ENCODE measurements around the gene CNTNAP5. TPM values are rescaled to one million over a fixed set of nuclear protein-coding genes. Genes with fewer than 3 reads are reported as not detected.

CNTNAP5 gene
- total and polyA plus RNA-seq, 2 of the 13 experiments (the other 11 are each of a cell fraction or from before 2014, with no cell fraction given) = not detected

- DNase-seq (ENCODE audit: low spot score) (no peak), FAIRE-seq (no peak), ATAC-seq (no peak)
- Histone ChIP-seq H3K27me3 (ENCODE audit: control insufficient read depth in 1 of 2, insufficient read depth in 2 of 2, low read length in 2 of 2) (no peaks in the 10 kb centered on the region), H3K27ac (ENCODE audit: extremely low read length, insufficient read depth, low read length) (no peak overlapping the region), H3K36me3 (replicated peaks in 1 of 2; ENCODE audit: control insufficient read depth in 1 of 2, insufficient read depth in 2 of 2, low read length in 2 of 2) (no peaks in the 10 kb centered on the region), H4K20me1 (ENCODE audit: insufficient read depth, low read length) (no peaks in the 10 kb centered on the region), H3K4me3 (replicated peaks in 1 of 3; ENCODE audit: insufficient read depth in 1 of 3, low read depth in 2 of 3, low read length in 3 of 3) (no peak overlapping the region), H3K4me1 (ENCODE audit: insufficient read depth, low read length) (peaks cover 5% of the 10 kb centered on the region; the same call in 1 of the 2 replicates), H3K9me3 (ENCODE audit: low read length) (no peaks in the 10 kb centered on the region), H3K79me2 (ENCODE audit: insufficient read depth, low read length) (no peaks in the 10 kb centered on the region), H3K4me2 (ENCODE audit: low read depth, low read length) (no peak overlapping the region), H3K9ac (ENCODE audit: insufficient read depth, low read depth, low read length) (no peak overlapping the region), H2AFZ (ENCODE audit: low read length) (no peak overlapping the region)
- TF ChIP-seq, protein P1, sequence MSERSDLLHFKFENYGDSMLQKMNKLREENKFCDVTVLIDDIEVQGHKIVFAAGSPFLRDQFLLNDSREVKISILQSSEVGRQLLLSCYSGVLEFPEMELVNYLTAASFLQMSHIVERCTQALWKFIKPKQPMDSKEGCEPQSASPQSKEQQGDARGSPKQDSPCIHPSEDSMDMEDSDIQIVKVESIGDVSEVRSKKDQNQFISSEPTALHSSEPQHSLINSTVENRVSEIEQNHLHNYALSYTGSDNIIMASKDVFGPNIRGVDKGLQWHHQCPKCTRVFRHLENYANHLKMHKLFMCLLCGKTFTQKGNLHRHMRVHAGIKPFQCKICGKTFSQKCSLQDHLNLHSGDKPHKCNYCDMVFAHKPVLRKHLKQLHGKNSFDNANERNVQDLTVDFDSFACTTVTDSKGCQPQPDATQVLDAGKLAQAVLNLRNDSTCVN (CRISPR knock-in tag; IDR thresholded peaks at IDR 0.05; ENCODE audit: borderline replicate concordance) = no peak
- TF ChIP-seq MTF2 (CRISPR knock-in tag; IDR thresholded peaks at IDR 0.05; ENCODE audit: borderline replicate concordance) (no peak), HNRNPK (IDR thresholded peaks at IDR 0.05; ENCODE audit: low read depth, low read length, poor library complexity, severe bottlenecking) (peak; percentile 92), YEATS2 (CRISPR knock-in tag; IDR thresholded peaks at IDR 0.05; ENCODE audit: borderline replicate concordance) (no peak), PCBP1 (IDR thresholded peaks at IDR 0.05; ENCODE audit: borderline replicate concordance, low read depth, low read length) (peak; percentile 76; the same call in 1 of the 2 replicates), RBFOX2 (IDR thresholded peaks at IDR 0.05; ENCODE audit: low read depth, low read length) (no peak)
- CTCF ChIA-PET (ENCODE audit: low intra/inter-chr PET ratio, low total read pairs) = no interaction called here
- in situ Hi-C loops (cut with HindIII; ENCODE audit: extremely low pct_ligation_motif_present, low pct_unique_long_range_greater_than_20kb) = no loop called here
- no TSS peak for BruUV-seq (replicated peaks)
- intact Hi-C loops (cut with micrococcal nuclease; ENCODE audit: unreplicated experiment) = no loop called here
- POLR2A ChIA-PET = no interaction called here
Measured at GRCh38 chr2:124602759-124603158, 577.7 kb downstream of the CNTNAP5 start.

DNA sequence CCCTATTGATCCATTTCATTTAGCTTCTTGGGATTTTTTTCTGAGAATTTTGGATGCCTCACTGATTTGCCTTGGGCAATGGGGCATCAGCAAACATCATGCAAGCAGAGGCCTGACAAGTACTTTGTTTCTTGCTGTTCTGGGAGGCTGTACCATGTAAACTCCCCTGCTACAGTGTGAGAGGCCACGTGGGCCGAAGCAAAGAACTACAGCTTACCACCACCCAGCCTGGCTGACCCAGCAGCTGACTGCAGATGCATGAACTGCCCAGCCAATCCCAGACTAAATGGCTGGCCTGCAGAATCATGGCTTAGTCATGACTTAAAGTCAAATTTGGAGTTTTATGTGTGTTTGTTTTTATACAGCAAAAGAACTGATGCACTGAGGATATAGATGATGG is 579.9 kb downstream of the CNTNAP5 start:
- peaks cover 5% of the 10 kb centered on the region; the same call in 1 of the 2 replicates for H3K4me1 ChIP-seq (ENCODE audit: insufficient read depth, low read length)
- no peak overlapping the region for H3K27ac ChIP-seq (ENCODE audit: extremely low read length, insufficient read depth, low read length)
- ATAC-seq = no peak
- H3K4me3 ChIP-seq (replicated peaks in 1 of 3; ENCODE audit: insufficient read depth in 1 of 3, low read depth in 2 of 3, low read length in 3 of 3) = no peak overlapping the region
- no peaks in the 10 kb centered on the region for H4K20me1 ChIP-seq (ENCODE audit: insufficient read depth, low read length)
- no peak for TF ChIP-seq GPN1 (CRISPR knock-in tag; IDR thresholded peaks at IDR 0.05; ENCODE audit: borderline replicate concordance)
- no peak for TF ChIP-seq YEATS2 (CRISPR knock-in tag; IDR thresholded peaks at IDR 0.05; ENCODE audit: borderline replicate concordance)
- no peaks in the 10 kb centered on the region for H3K27me3 ChIP-seq (ENCODE audit: control insufficient read depth in 1 of 2, insufficient read depth in 2 of 2, low read length in 2 of 2)
- H3K9ac ChIP-seq (ENCODE audit: insufficient read depth, low read depth, low read length) = no peak overlapping the region
- H3K79me2 ChIP-seq (ENCODE audit: insufficient read depth, low read length) = no peaks in the 10 kb centered on the region
- H3K36me3 ChIP-seq (replicated peaks in 1 of 2; ENCODE audit: control insufficient read depth in 1 of 2, insufficient read depth in 2 of 2, low read length in 2 of 2) = no peaks in the 10 kb centered on the region
- ChIA-PET CTCF (ENCODE audit: low intra/inter-chr PET ratio, low total read pairs) (no interaction called here), POLR2A (no interaction called here)
- 5% methylated on average over 2 of the region's 2 CpGs for WGBS (ENCODE audit: low lambda C conversion rate)
- no peak overlapping the region for H2AFZ ChIP-seq (ENCODE audit: low read length)
- BruUV-seq (replicated peaks) = no TSS peak
- H3K4me2 ChIP-seq (ENCODE audit: low read depth, low read length) = no peak overlapping the region
- no peaks in the 10 kb centered on the region for H3K9me3 ChIP-seq (ENCODE audit: low read length)
- intact Hi-C loops (cut with micrococcal nuclease; ENCODE audit: unreplicated experiment) (loop anchor here (5.0 kb wide), 1 partner anchor 38 kb away; no protein-coding TSS in a partner anchor), in situ Hi-C loops (cut with HindIII; ENCODE audit: extremely low pct_ligation_motif_present, low pct_unique_long_range_greater_than_20kb) (no loop called here)
- no peak for DNase-seq (ENCODE audit: low spot score)
- FAIRE-seq = no peak
